ENCODE measurements around the gene COMT. TPM values are rescaled to one million over a fixed set of nuclear protein-coding genes. Genes with fewer than 3 reads are reported as not detected.

The COMT gene
- total and polyA plus RNA-seq, 10 donors, result 63.5 to 216 (median 99.3) TPM

GRCh38 chr22:20010307-20011122 lies 68.9 kb downstream of the COMT start:
- no peak overlapping the region for H3K4me3 ChIP-seq
- no peaks in the 10 kb centered on the region for H3K36me3 ChIP-seq
- peaks cover 4 to 67% (median 37%) of the 10 kb centered on the region in 6 donors for H3K4me1 ChIP-seq
- 79 to 86% (median 84%) methylated on average over 12 to 14 of the region's 14 CpGs for WGBS, 5 donors
- intact Hi-C loops (cut with DNase I; ENCODE audit: low total_unique reads), result loop anchor here (5.0 kb wide), 1 partner anchor 38 kb away; no protein-coding TSS in a partner anchor
- peak; percentile 69 for DNase-seq
- TF ChIP-seq CTCF (IDR thresholded peaks at IDR 0.05 in 8 of 11, conservative IDR thresholded peaks at IDR 0.05 in 3 of 11) (no peak), POLR2A (IDR thresholded peaks at IDR 0.05) (no peak), POLR2AphosphoS5 (IDR thresholded peaks at IDR 0.05) (no peak)
- peak overlapping the region in 5 of 8 donors; percentile 36 to 73 (median 65) for H3K27ac ChIP-seq
- H3K9me3 ChIP-seq, result no peaks in the 10 kb centered on the region
- peaks cover 0 to 12% (median 0%) of the 10 kb centered on the region in 7 donors for H3K27me3 ChIP-seq (replicated peaks in 1 of 7)

GRCh38 chr22:20011123-20011992 lies 69.8 kb downstream of the COMT start:
- H3K4me3 ChIP-seq, result no peak overlapping the region
- peak overlapping the region in 5 of 8 donors; percentile 36 to 73 (median 65) for H3K27ac ChIP-seq
- no peaks in the 10 kb centered on the region for H3K36me3 ChIP-seq
- TF ChIP-seq POLR2AphosphoS5 (IDR thresholded peaks at IDR 0.05), result no peak
- no peak for TF ChIP-seq CTCF (IDR thresholded peaks at IDR 0.05 in 8 of 11, conservative IDR thresholded peaks at IDR 0.05 in 3 of 11)
- TF ChIP-seq POLR2A (IDR thresholded peaks at IDR 0.05), result no peak
- no peaks in the 10 kb centered on the region for H3K9me3 ChIP-seq
- DNase-seq, result peak; percentile 56
- WGBS, 5 donors, result 74 to 77% (median 75%) methylated on average over 18 to 20 of the region's 20 CpGs
- peaks cover 0 to 20% (median 0%) of the 10 kb centered on the region in 7 donors for H3K27me3 ChIP-seq (replicated peaks in 1 of 7)
- intact Hi-C loops (cut with DNase I; ENCODE audit: low total_unique reads), result loop anchor here (5.0 kb wide), 1 partner anchor 39 kb away; no protein-coding TSS in a partner anchor
- H3K4me1 ChIP-seq, result peaks cover 4 to 76% (median 44%) of the 10 kb centered on the region in 6 donors

GRCh38 chr22:20011993-20012740 lies 70.6 kb downstream of the COMT start:
- H3K27me3 ChIP-seq (replicated peaks in 1 of 7), result peaks cover 0 to 22% (median 0%) of the 10 kb centered on the region in 7 donors
- 87 to 96% (median 95%) methylated on average over 4 to 7 of the region's 7 CpGs for WGBS, 5 donors
- H3K4me1 ChIP-seq, result peaks cover 6 to 78% (median 46%) of the 10 kb centered on the region in 6 donors
- H3K4me3 ChIP-seq, result no peak overlapping the region
- peak overlapping the region in 3 of 8 donors; percentile 21 to 71 (median 65) for H3K27ac ChIP-seq
- intact Hi-C loops (cut with DNase I; ENCODE audit: low total_unique reads), result loop anchor here (5.0 kb wide), 1 partner anchor 40 kb away; no protein-coding TSS in a partner anchor
- DNase-seq, result peak; percentile 56
- H3K36me3 ChIP-seq, result no peaks in the 10 kb centered on the region
- no peaks in the 10 kb centered on the region for H3K9me3 ChIP-seq
- TF ChIP-seq CTCF (IDR thresholded peaks at IDR 0.05 in 8 of 11, conservative IDR thresholded peaks at IDR 0.05 in 3 of 11) (no peak), POLR2A (IDR thresholded peaks at IDR 0.05) (no peak), POLR2AphosphoS5 (IDR thresholded peaks at IDR 0.05) (no peak)
